Activated CD4-positive, alpha-beta T cell treated with anti-CD3 and anti-CD28 coated beads for 36 hours (primary cell): Measurements from ENCODE around the gene LRP2. TPM values are rescaled to one million over a fixed set of nuclear protein-coding genes. Genes with fewer than 3 reads are reported as not detected.

Experiments
- ATAC-seq: fragments of 200-7000 bp; cut with Tn5 transposase; one replicate; pipeline ENCODE4 v1.10.0; 2021; ENCODE audit warnings: mild to moderate bottlenecking, moderate library complexity
- CTCF ChIA-PET: fragments of 350-600 bp; sonication (Branson Sonifier 250); formaldehyde crosslinking; loops from one replicate; lab custom pipeline; 2021; ENCODE audit warnings: antibody characterized with exemption; lab: Charles Lee
- POLR2A ChIA-PET: fragments of 350-600 bp; sonication (Branson Sonifier 250); formaldehyde crosslinking; loops from one replicate; lab custom pipeline; 2021; ENCODE audit warnings: antibody characterized with exemption, inconsistent platforms; lab: Charles Lee
- DNase-seq: peaks from one replicate; pipeline ENCODE4 v3.0.0-alpha.2; 2020
- H3K27ac Mint-ChIP-seq: one replicate; pipeline ENCODE4 v1.8.0; 2021; ENCODE audit warnings: mixed read lengths
- H3K27me3 Mint-ChIP-seq: one replicate; pipeline ENCODE4 v1.8.0; 2021; ENCODE audit warnings: mixed read lengths
- H3K36me3 Mint-ChIP-seq: one replicate; pipeline ENCODE4 v1.8.0; 2021; ENCODE audit warnings: low read depth, mixed read lengths
- H3K4me1 Mint-ChIP-seq: one replicate; pipeline ENCODE4 v1.8.0; 2021; ENCODE audit warnings: mixed read lengths
- H3K4me3 Mint-ChIP-seq: one replicate; pipeline ENCODE4 v1.8.0; 2021; ENCODE audit warnings: mild to moderate bottlenecking, moderate library complexity, mixed read lengths
- H3K9me3 Mint-ChIP-seq: one replicate; pipeline ENCODE4 v1.8.0; 2021; ENCODE audit warnings: low read depth, mixed read lengths
- intact Hi-C, 2 experiments: fragments of 100-400 bp; cut with DNase I in 1 of 2; cut with micrococcal nuclease in 1 of 2; formaldehyde crosslinking; loops; one replicate each; pipeline versions ENCODE4 v1.14.2 to v1.15.1; 2022 to 2024; cut with DNase I, micrococcal nuclease
- total RNA-seq, 2 experiments: library from RNA; stranded (reverse); gene quantifications; one replicate each; pipeline ENCODE4 v1.2.3, GENCODE V29; 2021

LRP2 gene
- total RNA-seq, 2 experiments from 2014 or later, result 1.9 to 3.0 TPM

GRCh38 chr2:169366066-169366465, 3.7 kb upstream of the LRP2 start:
- ChIA-PET CTCF (interaction anchor here (0.9 to 1.2 kb wide), 2 partner anchors 9 to 10 kb away, joined by 3 to 6 read pairs; no protein-coding TSS in a partner anchor), POLR2A (no interaction called here)
- peaks cover 2% of the 10 kb centered on the region for H3K9me3 Mint-ChIP-seq
- peaks cover 29% of the 10 kb centered on the region for H3K4me1 Mint-ChIP-seq
- peaks cover 3% of the 10 kb centered on the region for H3K36me3 Mint-ChIP-seq
- no peak for DNase-seq
- ATAC-seq, result no peak
- H3K27me3 Mint-ChIP-seq, result peaks cover 31% of the 10 kb centered on the region
- intact Hi-C loops, result loop anchor here (10.0 kb wide), 3 partner anchors 261 to 1121 kb away; partner anchors contain the start of genes METTL5 (in 1 of the 2), STK39 (in 1 of the 2) and UBR3 (in 1 of the 2)
- no peak overlapping the region for H3K27ac Mint-ChIP-seq
- H3K4me3 Mint-ChIP-seq, result no peak overlapping the region

GRCh38 chr2:169365029-169365480, 2.7 kb upstream of the LRP2 start:
- CTCF ChIA-PET, result interaction anchor here (0.9 to 1.2 kb wide), 2 partner anchors 8 to 11 kb away, joined by 3 to 6 read pairs; no protein-coding TSS in a partner anchor

GRCh38 chr2:169363560-169364150, 1.3 kb upstream of the LRP2 start:
- peak; percentile 73 for ATAC-seq
- DNase-seq, result peak; percentile 80
- Mint-ChIP-seq H3K4me3 (peak overlapping the region; percentile 86), H3K27me3 (peaks cover 38% of the 10 kb centered on the region), H3K27ac (peak overlapping the region; percentile 49), H3K4me1 (peaks cover 29% of the 10 kb centered on the region), H3K9me3 (peaks cover 2% of the 10 kb centered on the region), H3K36me3 (peaks cover 3% of the 10 kb centered on the region)
- CTCF ChIA-PET, result interaction anchor here (0.7 kb wide), 1 partner anchor 167 kb away, joined by 3 read pairs; no protein-coding TSS in a partner anchor
- intact Hi-C loops, result loop anchor here (2.0 to 10.0 kb wide), 8 partner anchors 115 to 1119 kb away; partner anchors contain the start of genes BBS5 (in 1 of the 2), METTL5 (in 1 of the 2), PPIG (in 1 of the 2) and SPC25 (in 1 of the 2)
- POLR2A ChIA-PET, result no interaction called here

More at GRCh38 chr2:169365029-169365480, 2.7 kb upstream of the LRP2 start:
- H3K27me3 Mint-ChIP-seq, result peaks cover 38% of the 10 kb centered on the region
- ATAC-seq (peak; percentile 33), DNase-seq (peak; percentile 21)
- intact Hi-C loops, result loop anchor here (10.0 kb wide), 3 partner anchors 260 to 1120 kb away; partner anchors contain the start of genes METTL5 (in 1 of the 2), STK39 (in 1 of the 2) and UBR3 (in 1 of the 2)
- H3K27ac Mint-ChIP-seq, result peak overlapping the region; percentile 59
- peaks cover 3% of the 10 kb centered on the region for H3K36me3 Mint-ChIP-seq
- H3K4me1 Mint-ChIP-seq, result peaks cover 29% of the 10 kb centered on the region
- peak overlapping the region; percentile 86 for H3K4me3 Mint-ChIP-seq
- peaks cover 2% of the 10 kb centered on the region for H3K9me3 Mint-ChIP-seq
- POLR2A ChIA-PET, result no interaction called here

- Mint-ChIP-seq H3K36me3 (peaks cover 3% of the 10 kb centered on the region), H3K4me1 (peaks cover 29% of the 10 kb centered on the region), H3K27me3 (peaks cover 41% of the 10 kb centered on the region), H3K4me3 (peak overlapping the region; percentile 86), H3K9me3 (peaks cover 2% of the 10 kb centered on the region), H3K27ac (peak overlapping the region; percentile 49)
- ATAC-seq (peak; percentile 2), DNase-seq (peak; percentile 47)
- ChIA-PET CTCF (no interaction called here), POLR2A (no interaction called here)
- intact Hi-C loops, result loop anchor here (1.0 to 10.0 kb wide), 9 partner anchors 116 to 1118 kb away; partner anchors contain the start of genes BBS5 (in 1 of the 2), METTL5 (in 1 of the 2), PPIG (in 1 of the 2) and SPC25 (in 1 of the 2)
These were observed 693 bp upstream of the LRP2 start for GRCh38 chr2:169362894-169363559.

GRCh38 chr2:169361706-169362117, 622 bp downstream of the LRP2 start:
- ChIA-PET CTCF (no interaction called here), POLR2A (no interaction called here)
- DNase-seq (peak; percentile 44), ATAC-seq (no peak)
- no peaks in the 10 kb centered on the region for H3K9me3 Mint-ChIP-seq
- H3K4me1 Mint-ChIP-seq, result peaks cover 29% of the 10 kb centered on the region
- peak overlapping the region; percentile 86 for H3K4me3 Mint-ChIP-seq
- peaks cover 3% of the 10 kb centered on the region for H3K36me3 Mint-ChIP-seq
- H3K27ac Mint-ChIP-seq, result no peak overlapping the region
- intact Hi-C loops, result loop anchor here (1.0 to 10.0 kb wide), 9 partner anchors 117 to 1117 kb away; partner anchors contain the start of genes BBS5 (in 1 of the 2), METTL5 (in 1 of the 2), PPIG (in 1 of the 2) and SPC25 (in 1 of the 2)
- H3K27me3 Mint-ChIP-seq, result peaks cover 43% of the 10 kb centered on the region

GRCh38 chr2:169360984-169361705, 1.2 kb downstream of the LRP2 start:
- intact Hi-C loops, result loop anchor here (5.0 to 10.0 kb wide), 6 partner anchors 221 to 1116 kb away; partner anchors contain the start of genes METTL5 (in 1 of the 2), PPIG (in 1 of the 2), STK39 (in 1 of the 2) and UBR3 (in 1 of the 2)

GRCh38 chr2:169358016-169358415, 4.3 kb downstream of the LRP2 start:
- no peak overlapping the region for H3K27ac Mint-ChIP-seq
- peaks cover 9% of the 10 kb centered on the region for H3K4me1 Mint-ChIP-seq
- H3K36me3 Mint-ChIP-seq, result no peaks in the 10 kb centered on the region
- DNase-seq, result no peak
- POLR2A ChIA-PET, result no interaction called here
- intact Hi-C loops, result no loop called here
- H3K4me3 Mint-ChIP-seq, result no peak overlapping the region
- H3K9me3 Mint-ChIP-seq, result no peaks in the 10 kb centered on the region
- CTCF ChIA-PET, result interaction anchor here (0.7 to 0.8 kb wide), 2 partner anchors 9 to 199 kb away, joined by 3 read pairs; no protein-coding TSS in a partner anchor
- H3K27me3 Mint-ChIP-seq, result peaks cover 38% of the 10 kb centered on the region
- no peak for ATAC-seq

More at GRCh38 chr2:169360984-169361705, 1.2 kb downstream of the LRP2 start:
- POLR2A ChIA-PET, result no interaction called here
- Mint-ChIP-seq H3K9me3 (no peaks in the 10 kb centered on the region), H3K27ac (no peak overlapping the region), H3K27me3 (peaks cover 44% of the 10 kb centered on the region), H3K4me1 (peaks cover 29% of the 10 kb centered on the region), H3K4me3 (peak overlapping the region; percentile 86), H3K36me3 (peaks cover 3% of the 10 kb centered on the region)
- CTCF ChIA-PET, result no interaction called here
- ATAC-seq (no peak), DNase-seq (peak; percentile 5)

- Mint-ChIP-seq H3K4me1 (no peaks in the 10 kb centered on the region), H3K9me3 (no peaks in the 10 kb centered on the region), H3K4me3 (no peak overlapping the region), H3K36me3 (no peaks in the 10 kb centered on the region), H3K27me3 (peaks cover 10% of the 10 kb centered on the region), H3K27ac (no peak overlapping the region)
- intact Hi-C loops, result no loop called here
- DNase-seq, result no peak
- ATAC-seq, result peak; percentile 36
- CTCF ChIA-PET, result interaction anchor here (1.0 to 1.7 kb wide), 2 partner anchors 11 to 23 kb away, joined by 4 read pairs; no protein-coding TSS in a partner anchor
- POLR2A ChIA-PET, result no interaction called here
These were observed 8.1 kb downstream of the LRP2 start for GRCh38 chr2:169354244-169354643.

GRCh38 chr2:169351725-169352124, 10.6 kb downstream of the LRP2 start:
- Mint-ChIP-seq H3K4me1 (no peaks in the 10 kb centered on the region), H3K36me3 (no peaks in the 10 kb centered on the region), H3K4me3 (no peak overlapping the region), H3K27ac (no peak overlapping the region), H3K9me3 (no peaks in the 10 kb centered on the region), H3K27me3 (peaks cover 7% of the 10 kb centered on the region)
- ATAC-seq, result no peak
- ChIA-PET POLR2A (no interaction called here), CTCF (interaction anchor here (0.5 kb wide), 1 partner anchor 243 kb away, joined by 3 read pairs; no protein-coding TSS in a partner anchor)
- no peak for DNase-seq
- intact Hi-C loops, result no loop called here

- DNase-seq, result no peak
- no peaks in the 10 kb centered on the region for H3K9me3 Mint-ChIP-seq
- H3K36me3 Mint-ChIP-seq, result no peaks in the 10 kb centered on the region
- H3K4me3 Mint-ChIP-seq, result no peak overlapping the region
- peaks cover 8% of the 10 kb centered on the region for H3K27me3 Mint-ChIP-seq
- no peaks in the 10 kb centered on the region for H3K4me1 Mint-ChIP-seq
- no peak for ATAC-seq
- H3K27ac Mint-ChIP-seq, result no peak overlapping the region
- ChIA-PET CTCF (interaction anchor here (0.6 kb wide), 1 partner anchor 9 kb away, joined by 3 read pairs; no protein-coding TSS in a partner anchor), POLR2A (no interaction called here)
- intact Hi-C loops, result no loop called here
These were observed 12.8 kb downstream of the LRP2 start for GRCh38 chr2:169349535-169349934.
